Inferior parietal cortex (tissue), 1 donor: ENCODE measurements around the gene GLMP.
A peak's percentile ranks its signal among the peaks of the same experiment; 100 is the strongest.

Source experiments
- DNase-seq: peaks from one replicate; pipeline ENCODE4 v3.0.0-alpha.2; 2016; ENCODE audit errors: extremely low spot score

GLMP gene

GRCh38 chr1:156285437-156285836, 10.0 kb downstream of the GLMP start:
- no peak for DNase-seq

- DNase-seq: no peak
Measured at GRCh38 chr1:156284757-156285156, 10.7 kb downstream of the GLMP start.

- no peak for DNase-seq
Measured at GRCh38 chr1:156284112-156284511, 11.4 kb downstream of the GLMP start, which contains the start of gene TMEM79. Gene TMEM79, plus strand, starts transcription at chr1:156284325. Its CDS starts 902 bp downstream, at chr1:156285227.

- no peak for DNase-seq
Measured at GRCh38 chr1:156283521-156283920, 12.0 kb downstream of the GLMP start.

GRCh38 chr1:156282479-156283222, 12.8 kb downstream of the GLMP start, which contains the start of gene SMG5:
Gene SMG5, minus strand, starts transcription at chr1:156282825. Its CDS starts 145 bp downstream, at chr1:156282680.
- peak; percentile 98 for DNase-seq

GRCh38 chr1:156281693-156282478, 13.6 kb downstream of the GLMP start:
- DNase-seq: no peak

- DNase-seq: no peak
Measured at GRCh38 chr1:156281281-156281680, 14.2 kb downstream of the GLMP start.

GRCh38 chr1:156279837-156280236, 15.6 kb downstream of the GLMP start:
- no peak for DNase-seq

- no peak for DNase-seq
Measured at GRCh38 chr1:156276966-156277381, 18.5 kb downstream of the GLMP start.

- DNase-seq: no peak
Measured at GRCh38 chr1:156276532-156276931, 18.9 kb downstream of the GLMP start.

GRCh38 chr1:156270314-156270713, 25.2 kb downstream of the GLMP start:
- DNase-seq: no peak

GRCh38 chr1:156268336-156268735, 27.1 kb downstream of the GLMP start:
- no peak for DNase-seq

GRCh38 chr1:156266051-156266450, 29.4 kb downstream of the GLMP start:
- DNase-seq: no peak

- no peak for DNase-seq
Measured at GRCh38 chr1:156263288-156263655, 32.2 kb downstream of the GLMP start.

- DNase-seq: no peak
Measured at GRCh38 chr1:156262461-156263287, 32.8 kb downstream of the GLMP start.

GRCh38 chr1:156260896-156261295, 34.6 kb downstream of the GLMP start:
- no peak for DNase-seq

- DNase-seq: no peak
Measured at GRCh38 chr1:156259805-156260204, 35.7 kb downstream of the GLMP start.

GRCh38 chr1:156258859-156259258, 36.6 kb downstream of the GLMP start:
- DNase-seq: no peak

- DNase-seq: no peak
Measured at GRCh38 chr1:156257711-156258110, 37.8 kb downstream of the GLMP start.

GRCh38 chr1:156253634-156254033, 41.8 kb downstream of the GLMP start:
- DNase-seq: no peak

- no peak for DNase-seq
Measured at GRCh38 chr1:156251527-156251926, 44.0 kb downstream of the GLMP start.

- DNase-seq: no peak
Measured at GRCh38 chr1:156249593-156249992, 45.9 kb downstream of the GLMP start.
